Measurements from ENCODE around the gene MRPS11.

- no peak for TF ChIP-seq EZH2 (IDR thresholded peaks at IDR 0.05)
- no peak for TF ChIP-seq POLR2AphosphoS5 (IDR thresholded peaks at IDR 0.05; ENCODE audit: borderline replicate concordance, low read depth, low read length)
Measured at GRCh38 chr15:88465633-88466224, 1.8 kb upstream of the MRPS11 start.
